NT2/D1 (cell line): Measurements from ENCODE around the gene CAD.

Experiments used
- SUZ12 ChIP-seq: IDR thresholded peaks from 2 replicates; pipeline ENCODE4 v1.6.1; 2011; ENCODE audit not compliant: insufficient read length, insufficient read depth; ENCODE audit errors: extremely low read depth
- YY1 ChIP-seq: IDR thresholded peaks from 2 replicates; pipeline ENCODE4 v1.6.1; 2011; ENCODE audit not compliant: insufficient read length, insufficient read depth
- ZNF274 ChIP-seq: IDR thresholded peaks from 2 replicates; pipeline ENCODE4 v1.6.1; 2011; ENCODE audit warnings: mild to moderate bottlenecking, low read depth, low read length

DNA sequence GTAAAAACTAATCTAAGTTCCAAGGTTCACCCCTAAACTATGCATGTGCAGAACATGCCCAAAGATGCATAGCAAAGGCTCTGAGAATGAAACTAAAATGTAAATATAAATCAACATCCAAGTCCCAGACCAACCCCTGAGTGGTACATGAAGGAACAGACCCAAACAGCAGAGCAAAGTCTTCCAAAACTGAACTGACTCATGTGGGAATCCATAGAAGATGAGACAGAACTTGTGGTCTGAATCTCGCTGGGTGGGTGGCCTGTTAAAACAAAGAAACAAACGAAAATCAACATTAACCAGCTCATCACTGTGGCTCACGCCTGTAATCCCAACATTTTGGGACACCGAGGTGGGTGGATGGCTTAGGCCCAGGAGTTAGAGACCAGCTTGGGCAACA is 34.8 kb upstream of the CAD start:
- TF ChIP-seq YY1 (no peak), ZNF274 (no peak), SUZ12 (no peak)
